Ureter (tissue), 1 donor: ENCODE results near the gene ZNF526. TPM values are rescaled to one million over a fixed set of nuclear protein-coding genes. Genes with fewer than 3 reads are reported as not detected.
A peak's percentile ranks its signal among the peaks of the same experiment; 100 is the strongest.

Experiments used
- DNase-seq: peaks from one replicate; pipeline ENCODE4 v3.0.0-alpha.2; 2020; ENCODE audit warnings: low spot score
- total RNA-seq: library from RNA; stranded (reverse); gene quantifications from one replicate; pipeline ENCODE4 v1.2.4, GENCODE V29; 2023
- donor health status: DM: yes; HTN: yes; CAD: no.

The ZNF526 gene
- total RNA-seq, 1 donor from 2014 or later: 13.2 TPM

DNA sequence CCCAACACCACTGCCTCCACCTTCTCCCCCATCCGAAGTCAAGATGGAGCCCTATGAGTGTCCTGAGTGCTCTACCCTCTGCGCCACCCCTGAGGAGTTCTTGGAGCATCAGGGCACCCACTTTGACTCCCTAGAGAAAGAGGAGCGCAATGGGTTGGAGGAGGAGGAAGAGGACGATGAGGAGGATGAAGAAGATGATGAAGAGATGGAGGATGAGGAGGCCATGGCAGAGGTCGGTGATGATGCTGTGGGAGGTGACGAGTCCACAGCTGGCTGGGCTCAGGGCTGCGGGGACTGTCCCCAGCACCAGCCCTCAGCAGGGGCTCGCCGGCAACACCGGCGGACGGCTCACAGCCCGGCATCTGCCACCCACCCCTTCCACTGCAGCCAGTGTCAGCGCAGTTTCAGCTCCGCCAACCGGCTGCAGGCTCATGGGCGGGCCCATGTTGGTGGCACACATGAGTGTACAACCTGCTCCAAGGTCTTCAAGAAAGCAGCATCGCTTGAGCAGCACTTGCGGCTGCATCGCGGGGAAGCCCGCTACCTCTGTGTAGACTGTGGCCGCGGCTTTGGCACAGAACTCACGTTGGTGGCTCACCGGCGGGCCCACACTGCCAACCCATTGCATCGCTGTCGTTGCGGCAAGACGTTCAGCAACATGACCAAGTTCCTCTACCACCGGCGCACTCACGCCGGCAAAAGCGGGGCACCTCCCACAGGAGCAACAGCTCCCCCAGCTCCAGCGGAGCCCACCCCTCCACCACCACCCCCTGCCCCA lies 5.0 kb downstream of the ZNF526 start:
- DNase-seq: no peak

GRCh38 chr19:42225718-42226292 lies 5.7 kb downstream of the ZNF526 start:
- DNase-seq: no peak

DNA sequence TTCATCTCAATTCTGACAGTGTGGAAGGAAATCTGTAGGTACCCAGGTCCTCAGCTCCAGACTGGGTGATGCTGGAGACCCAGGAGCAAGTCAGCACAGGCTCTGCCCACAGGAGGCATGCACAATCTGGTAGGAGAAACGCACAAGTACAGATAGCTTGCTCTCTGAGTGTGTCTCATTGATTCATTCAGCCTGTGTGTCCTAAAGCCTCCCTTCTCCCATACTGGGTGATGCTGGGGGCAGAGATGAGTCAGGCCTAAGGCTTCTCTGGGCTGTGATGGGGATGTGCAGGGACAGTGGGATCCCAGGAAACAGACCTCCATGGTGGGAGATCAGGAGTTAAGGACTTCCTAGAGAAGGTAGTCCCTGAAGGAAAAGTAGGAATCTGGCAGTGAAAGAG lies 6.8 kb downstream of the ZNF526 start:
- DNase-seq: no peak

DNA sequence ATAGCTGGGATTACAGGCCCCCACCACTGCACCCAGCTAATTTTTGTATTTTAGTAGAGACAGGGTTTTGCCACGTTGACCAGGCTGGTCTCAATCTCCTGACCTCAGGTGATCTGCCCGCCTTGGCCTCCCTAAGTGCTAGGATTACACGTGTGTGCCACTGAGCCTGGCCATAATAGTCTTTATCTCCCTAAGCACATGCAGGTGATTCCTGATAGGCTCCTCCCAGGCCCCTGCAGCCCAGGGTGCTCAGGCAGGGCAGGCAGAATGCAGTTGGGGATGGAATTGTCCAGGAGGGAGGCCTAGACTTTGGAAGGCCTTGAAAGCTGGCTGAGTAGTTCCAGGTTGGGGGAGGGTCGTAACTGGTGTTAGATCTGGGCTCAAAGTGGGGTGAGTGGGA lies 8.5 kb downstream of the ZNF526 start:
- DNase-seq: no peak

- DNase-seq: no peak
Observed at GRCh38 chr19:42229301-42229854, 9.3 kb downstream of the ZNF526 start.

- DNase-seq: no peak
Observed at GRCh38 chr19:42229855-42230351, 9.8 kb downstream of the ZNF526 start.

DNA sequence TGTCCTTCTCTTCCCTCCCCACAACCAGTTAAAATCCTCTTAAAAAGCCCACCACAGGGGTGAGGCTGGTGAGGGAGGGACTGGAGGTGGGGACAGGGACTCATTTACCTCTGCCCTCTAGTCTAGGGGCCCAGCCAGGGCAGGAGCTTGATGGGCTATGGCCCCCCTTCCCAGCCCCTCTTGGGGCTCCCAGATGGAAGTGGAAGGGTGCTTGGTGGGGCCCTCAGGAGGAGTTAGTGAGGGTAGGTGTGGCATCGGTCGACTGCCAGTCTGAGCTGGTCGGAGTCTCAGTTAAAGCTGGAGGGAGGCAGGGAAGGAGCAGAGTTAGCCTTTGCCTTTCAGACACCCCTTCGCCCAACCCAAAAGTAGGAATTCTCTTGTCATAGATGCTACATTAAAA lies 10.5 kb downstream of the ZNF526 start:
- no peak for DNase-seq

- DNase-seq: no peak
Observed at GRCh38 chr19:42232435-42232834, 12.3 kb downstream of the ZNF526 start.

GRCh38 chr19:42233106-42233505 lies 13.0 kb downstream of the ZNF526 start:
- no peak for DNase-seq

DNA sequence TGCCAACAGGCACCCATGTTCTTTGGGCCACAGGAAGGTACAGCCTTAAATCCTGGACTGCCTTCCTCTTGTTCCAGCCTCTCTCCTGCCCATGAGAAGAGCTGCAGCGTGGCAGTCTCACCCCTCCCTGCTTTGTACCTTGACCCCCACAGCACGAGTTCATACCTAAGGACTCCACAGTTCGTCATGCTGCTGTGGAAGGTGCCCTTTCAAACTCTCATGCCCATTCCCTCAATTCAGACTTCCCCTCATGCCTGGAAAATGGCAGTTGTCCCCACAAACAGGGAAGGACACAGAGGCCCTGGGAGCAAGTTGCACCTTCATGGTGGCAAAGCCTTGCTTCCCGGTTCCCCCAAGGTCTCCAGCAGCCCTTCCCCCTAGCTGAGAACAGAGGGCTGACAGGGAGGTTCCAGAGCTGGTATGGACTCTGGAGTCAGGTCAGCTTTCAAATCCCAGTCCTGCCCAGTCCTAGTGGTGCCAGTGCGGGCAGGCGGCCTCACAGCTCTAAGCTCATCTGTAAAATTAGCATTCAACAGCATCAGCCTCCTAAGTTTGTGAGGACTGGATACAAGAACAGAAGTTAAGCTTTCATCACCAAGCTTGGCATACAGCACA lies 13.7 kb downstream of the ZNF526 start:
- no peak for DNase-seq

DNA sequence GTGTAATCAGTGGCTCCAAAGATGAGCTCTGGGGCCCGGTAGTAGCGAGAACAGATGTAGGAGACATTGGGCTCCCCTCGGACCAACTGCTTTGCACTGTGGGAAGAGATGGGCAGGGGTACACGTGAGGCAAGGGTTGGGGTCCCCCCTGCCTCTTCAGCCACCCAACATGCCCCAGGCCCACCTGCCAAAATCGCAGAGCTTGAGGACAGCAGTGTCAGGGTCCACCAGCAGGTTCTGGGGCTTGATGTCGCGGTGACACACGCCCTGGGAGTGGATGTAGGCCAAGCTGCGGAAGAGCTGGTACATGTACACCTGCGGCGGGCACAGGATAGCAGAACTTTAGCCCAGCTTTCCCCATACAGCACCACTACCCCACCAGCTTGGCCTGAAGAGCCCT lies 14.3 kb downstream of the ZNF526 start:
- DNase-seq: no peak

GRCh38 chr19:42235181-42235580 lies 15.1 kb downstream of the ZNF526 start:
- DNase-seq: no peak

DNA sequence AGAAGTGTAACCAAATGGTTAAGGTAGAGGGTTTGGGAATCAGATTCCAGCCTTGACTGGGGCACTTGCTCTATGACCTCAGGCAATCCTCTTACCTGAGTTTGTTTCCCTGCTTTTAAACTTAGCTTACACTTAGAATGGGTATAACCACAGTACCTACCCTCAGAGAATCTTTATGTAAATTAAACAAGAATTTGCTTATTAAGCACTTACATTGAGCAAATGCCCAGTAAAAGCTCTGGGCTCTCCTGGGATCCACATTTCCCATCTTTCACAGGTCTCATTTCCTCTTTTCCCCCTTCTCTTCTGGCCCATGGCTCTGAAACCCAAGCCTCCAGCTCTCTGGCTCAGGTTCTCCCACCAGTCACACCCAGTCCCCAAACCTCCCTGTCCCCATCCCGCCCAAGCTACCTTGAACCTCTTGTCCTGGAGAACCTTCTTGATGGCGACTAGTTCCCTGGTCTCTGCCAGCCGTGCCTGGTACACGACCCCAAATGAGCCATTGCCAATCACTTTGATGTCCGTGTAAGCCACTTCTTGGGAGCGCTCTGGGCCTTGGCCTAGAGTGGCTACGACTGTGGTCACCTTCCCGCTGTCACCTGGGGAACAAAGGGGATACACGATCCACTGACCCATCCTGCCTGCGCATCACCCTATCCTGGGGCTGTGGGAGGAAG lies 19.6 kb downstream of the ZNF526 start:
- DNase-seq: no peak

DNA sequence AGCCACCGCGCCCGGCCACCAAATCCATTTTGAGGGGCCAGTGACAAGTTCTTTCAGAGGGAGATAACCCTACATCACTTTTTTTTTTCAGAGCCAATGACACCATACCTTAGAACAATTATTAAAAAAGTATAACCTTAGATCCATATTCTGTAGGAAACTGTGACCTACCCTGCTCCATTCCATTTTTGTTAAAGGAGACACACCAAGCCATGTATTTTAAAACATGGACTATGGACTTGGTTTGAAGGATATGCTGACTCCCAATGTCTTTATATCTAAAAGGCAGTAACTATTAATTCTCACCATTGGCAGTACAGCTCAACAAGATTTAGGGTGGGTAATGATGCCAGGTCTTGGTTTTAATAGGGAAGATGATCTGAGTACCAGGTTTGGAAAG lies 21.2 kb downstream of the ZNF526 start:
- no peak for DNase-seq

DNA sequence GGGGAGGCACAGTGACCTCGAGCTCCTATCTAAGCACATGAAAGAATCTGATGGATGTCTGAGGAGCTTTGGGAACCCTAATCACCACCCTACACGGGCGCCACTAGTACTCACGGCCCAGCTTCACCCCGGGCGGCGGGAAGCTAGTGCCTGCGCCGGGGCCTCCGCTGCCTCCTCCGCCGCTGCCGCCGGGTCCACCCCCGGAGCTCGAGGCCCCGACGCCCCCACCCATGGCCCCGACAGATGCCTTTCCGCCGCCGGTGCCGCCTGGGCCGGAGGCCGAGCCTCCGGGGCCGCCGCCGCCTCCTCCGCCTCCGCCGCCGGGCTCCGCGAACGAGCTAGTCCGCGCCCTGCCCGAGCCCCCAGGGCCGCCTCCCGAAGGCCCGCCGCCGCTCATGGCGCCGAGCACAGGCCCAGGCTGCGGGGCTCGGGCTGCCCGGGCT lies 22.0 kb downstream of the ZNF526 start:
- peak; percentile 53 for DNase-seq

GRCh38 chr19:42242512-42243409 lies 22.6 kb downstream of the ZNF526 start, which contains the start of gene GSK3A:
GSK3A (minus strand) TSS chr19:42242602; CDS start chr19:42242465, 137 bp downstream.
- peak; percentile 98 for DNase-seq

- peak; percentile 94 for DNase-seq
Observed at GRCh38 chr19:42244347-42245220, 24.5 kb downstream of the ZNF526 start.

DNA sequence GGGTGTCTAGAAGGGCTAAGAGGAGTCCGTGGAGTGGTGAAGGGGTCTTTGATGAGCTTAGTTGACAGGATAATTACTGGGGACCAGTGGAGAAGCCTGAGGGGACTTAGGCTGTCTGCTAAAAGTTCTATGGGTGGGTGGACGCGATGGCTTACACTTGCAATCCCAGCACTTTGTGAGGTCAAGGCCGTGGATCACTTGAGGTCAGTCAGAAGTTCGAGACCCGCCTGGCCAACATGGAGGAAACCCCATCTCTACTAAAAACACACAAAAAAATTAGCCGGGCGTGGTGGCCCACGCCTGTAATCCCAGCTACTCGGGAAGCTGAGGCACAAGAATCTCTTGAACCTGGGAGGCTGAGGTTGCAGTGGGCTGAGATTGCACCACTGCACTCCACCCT lies 25.1 kb downstream of the ZNF526 start:
- no peak for DNase-seq

GRCh38 chr19:42246143-42246921 lies 26.2 kb downstream of the ZNF526 start:
- DNase-seq: peak; percentile 80
